NCI-H2196 treated with DMSO at 0.1 percent for 48 hours (cell line): ENCODE data around the gene IP6K1.
"Not testable (repeated sequence)": the region's sequence is repeated elsewhere in the genome, so short reads cannot be mapped to it uniquely, and the experiment has no call there.

Source experiments
- DNase-seq: peaks from one replicate; lab custom pipeline; 2025; ENCODE audit not compliant: unreplicated experiment; lab: John Stamatoyannopoulos, UW

Gene IP6K1

DNA sequence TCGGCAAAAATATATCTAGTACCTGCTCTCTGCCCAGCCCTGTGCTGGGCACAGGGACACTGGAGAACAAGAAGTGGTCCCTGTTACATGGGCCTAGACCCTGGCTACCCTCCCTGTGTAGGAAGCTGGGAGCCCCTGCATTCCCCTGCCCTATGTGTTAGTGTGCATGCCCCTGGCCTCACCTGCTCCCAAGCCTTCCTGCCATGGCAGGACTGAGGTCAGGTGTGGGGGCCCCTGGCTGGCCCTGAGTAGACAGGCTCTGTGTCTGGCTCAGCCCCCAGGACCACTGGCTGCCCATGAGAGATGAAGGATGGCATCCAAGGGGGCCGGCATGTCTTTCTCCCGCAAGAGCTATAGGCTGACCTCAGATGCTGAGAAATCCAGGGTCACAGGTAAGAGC lies 95.5 kb downstream of the IP6K1 start:
- not testable (repeated sequence) for DNase-seq

DNA sequence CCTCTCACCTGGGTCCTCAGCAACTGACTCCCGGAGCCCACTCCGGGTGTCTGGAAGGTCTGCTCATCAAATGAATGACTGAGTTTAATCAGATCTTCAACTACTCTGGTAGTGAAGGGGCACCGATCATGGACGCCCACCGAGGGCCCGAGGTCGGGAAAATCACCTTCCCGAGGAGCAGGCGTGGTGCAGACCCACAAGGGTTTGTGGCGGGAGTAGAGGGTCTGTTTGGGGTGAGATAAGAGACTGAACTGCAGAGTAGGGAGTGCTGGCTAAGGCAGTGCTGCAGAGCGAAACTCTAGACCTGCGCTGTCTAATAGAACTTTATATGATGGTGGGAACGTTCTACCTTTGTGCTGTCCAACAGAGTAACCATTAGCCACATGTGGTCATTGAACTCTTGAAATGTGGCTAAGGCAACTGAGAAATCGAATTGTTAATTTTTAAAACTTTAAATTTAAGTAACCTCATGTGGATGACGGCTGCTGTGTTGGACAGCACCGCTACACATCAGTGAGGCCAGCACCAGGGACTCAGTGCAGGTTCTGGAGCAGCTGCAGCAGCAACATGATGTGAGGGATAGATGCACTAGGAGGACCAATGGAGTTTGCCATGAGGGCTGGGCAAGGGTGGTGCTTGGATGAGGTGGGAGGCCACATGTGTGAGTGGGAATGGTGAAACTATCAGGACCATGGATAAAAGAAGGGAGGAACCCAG lies 96.3 kb downstream of the IP6K1 start:
- not testable (repeated sequence) for DNase-seq

DNA sequence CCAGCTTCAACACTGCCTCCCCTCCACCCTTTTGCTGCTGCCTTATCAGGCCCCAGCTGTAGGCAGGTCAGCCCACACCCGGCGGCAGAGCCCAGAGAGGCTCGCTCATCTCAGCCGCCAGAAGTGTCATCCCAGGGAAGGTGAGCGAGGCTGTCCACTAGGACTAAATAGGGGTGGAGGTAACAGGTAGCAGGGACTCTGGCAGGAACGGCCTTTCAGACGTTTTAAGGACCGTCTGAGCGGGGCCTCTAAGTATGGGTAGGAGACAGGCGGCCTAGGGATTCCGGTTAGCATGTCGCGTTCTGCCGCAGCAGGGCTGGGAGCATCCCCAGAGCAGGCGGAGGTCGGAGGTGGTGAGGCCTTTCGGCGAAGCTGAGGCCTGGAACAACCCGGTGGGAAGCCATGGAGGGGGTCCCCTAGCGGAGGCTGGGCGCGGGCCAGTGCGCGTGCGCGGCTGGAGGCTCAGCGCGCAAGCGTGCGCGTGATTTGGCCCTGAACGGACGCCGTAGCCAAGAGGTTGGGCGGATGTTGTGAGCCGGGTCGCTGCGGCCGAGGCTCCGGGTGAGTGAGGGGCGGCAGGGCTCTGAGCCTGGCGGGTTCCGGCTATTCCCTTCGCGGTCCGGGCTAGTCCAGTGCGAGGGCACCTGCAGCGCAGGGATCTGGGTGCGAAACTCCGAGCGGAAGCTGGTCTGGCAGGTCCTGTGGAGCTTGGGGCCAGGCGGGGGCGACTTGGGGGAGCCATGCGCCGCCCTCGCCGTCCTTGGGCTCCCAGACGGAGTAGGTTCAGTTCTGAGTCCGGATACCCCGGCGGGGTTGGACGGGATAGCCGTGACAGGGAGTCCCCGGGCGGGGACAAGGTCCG lies 97.1 kb downstream of the IP6K1 start, which contains the start of the genes MST1 and RNF123:
TSS of gene MST1 (minus strand) at position 429 of the 862 bp plus-strand sequence. CDS start 783 bp downstream, outside the sequence.
TSS of gene RNF123 (plus strand) at position 512 of the 862 bp plus-strand sequence. CDS start 1,609 bp downstream, outside the sequence.
- DNase-seq = no peak

DNA sequence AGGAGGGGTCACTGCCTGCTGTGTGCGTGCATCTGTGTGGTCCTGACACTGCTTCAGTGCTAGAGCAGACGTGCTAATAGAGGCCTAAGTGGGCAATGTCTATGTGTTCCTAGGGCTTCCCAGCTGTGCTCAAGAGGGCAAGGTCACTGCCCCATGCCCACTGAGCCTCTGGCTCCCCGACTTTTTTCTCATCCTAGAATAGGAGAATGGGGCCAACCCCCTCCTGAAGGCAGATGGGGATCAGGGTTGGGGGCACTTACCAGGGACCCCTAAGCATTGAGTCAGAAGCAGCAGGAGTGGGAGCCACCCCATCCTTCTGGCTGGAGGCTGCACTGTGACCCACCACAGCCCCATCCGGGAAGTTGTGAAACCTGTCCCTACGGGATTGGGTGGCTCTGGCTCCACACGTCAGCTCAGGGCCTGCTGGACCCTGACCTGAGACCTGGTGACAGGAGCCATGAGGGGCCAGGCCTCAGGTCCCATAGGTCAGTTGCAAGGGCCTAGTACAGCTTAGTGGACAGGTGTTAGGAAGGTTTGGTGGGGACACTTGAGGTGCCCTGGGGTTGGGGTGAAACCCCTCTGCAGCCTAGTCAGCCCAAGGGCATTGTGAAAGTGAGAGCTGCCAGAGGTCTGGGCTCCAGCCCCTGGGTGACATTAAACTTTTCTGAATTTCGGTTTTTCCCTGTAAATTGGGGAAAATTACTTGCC lies 97.8 kb downstream of the IP6K1 start:
- not testable (repeated sequence) for DNase-seq

DNA sequence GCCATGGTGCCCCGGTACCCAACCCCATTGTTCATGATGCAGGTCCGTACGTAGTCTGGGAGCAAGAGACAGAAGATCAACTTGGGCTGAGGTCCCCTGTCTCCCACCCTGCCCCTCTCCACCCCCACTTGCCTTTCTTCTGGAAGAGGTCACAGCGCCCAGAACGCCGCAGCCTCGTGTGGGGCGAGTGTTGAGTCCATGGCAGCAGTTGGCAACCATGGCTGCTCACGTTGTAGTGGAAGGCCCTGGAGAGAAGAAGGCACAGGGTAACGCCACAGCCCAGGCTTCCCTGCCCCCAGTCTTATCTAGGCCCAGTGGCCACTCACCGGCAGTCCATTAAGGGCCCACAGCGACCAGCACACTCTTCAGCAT lies 98.9 kb downstream of the IP6K1 start:
- not testable (repeated sequence) for DNase-seq

DNA sequence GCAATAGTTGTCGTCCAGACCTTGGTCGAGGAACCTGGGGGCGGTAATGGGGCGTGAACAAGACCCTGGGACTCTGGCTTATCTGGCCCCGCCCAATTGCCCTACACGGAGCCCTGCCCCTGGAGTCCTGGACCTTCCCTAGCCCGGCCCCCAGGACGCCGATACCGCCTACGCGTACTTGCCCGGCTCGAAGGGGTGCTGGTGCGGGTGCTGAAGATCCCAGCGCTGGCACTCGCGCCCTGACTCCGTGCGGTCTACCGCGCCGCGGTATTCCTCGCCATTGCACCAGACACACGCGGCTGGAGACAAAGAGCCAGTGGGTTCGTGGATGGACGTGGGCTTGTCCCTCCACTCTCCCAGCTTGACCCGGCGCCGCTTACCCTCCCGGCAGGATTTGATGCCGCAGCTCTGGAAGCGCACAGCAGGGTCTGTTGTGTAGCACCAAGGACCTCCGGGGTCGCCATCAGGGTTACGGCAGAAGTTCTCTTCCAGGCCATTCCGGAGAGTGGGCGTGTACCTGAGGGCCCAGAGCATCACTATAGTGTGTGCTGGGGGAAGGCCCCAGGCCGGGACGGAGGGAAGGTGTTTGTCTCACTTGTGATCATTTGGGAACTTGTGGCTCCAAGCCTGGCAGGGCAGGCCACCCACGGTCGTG lies 99.4 kb downstream of the IP6K1 start:
- DNase-seq = not testable (repeated sequence)

DNA sequence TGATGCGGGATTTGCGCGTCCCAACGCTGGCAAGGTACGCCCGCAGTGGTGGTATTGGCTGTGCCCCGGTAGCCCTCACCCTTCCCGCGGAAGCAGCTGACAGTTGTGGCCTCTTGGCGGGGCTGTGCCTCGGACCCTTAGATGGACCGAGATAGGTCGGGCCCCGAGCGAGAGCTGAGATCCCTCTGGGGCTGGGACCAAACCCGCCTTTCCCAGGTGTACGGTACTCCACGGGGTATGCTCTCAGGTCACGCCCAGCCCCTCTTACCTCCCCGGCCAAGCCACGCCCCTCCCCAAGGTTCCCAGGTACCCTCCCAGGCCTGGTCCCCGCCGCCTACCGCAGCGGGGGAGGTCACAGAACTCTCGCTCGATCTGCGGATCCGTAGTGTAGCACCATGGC lies 100.0 kb downstream of the IP6K1 start:
- not testable (repeated sequence) for DNase-seq

DNA sequence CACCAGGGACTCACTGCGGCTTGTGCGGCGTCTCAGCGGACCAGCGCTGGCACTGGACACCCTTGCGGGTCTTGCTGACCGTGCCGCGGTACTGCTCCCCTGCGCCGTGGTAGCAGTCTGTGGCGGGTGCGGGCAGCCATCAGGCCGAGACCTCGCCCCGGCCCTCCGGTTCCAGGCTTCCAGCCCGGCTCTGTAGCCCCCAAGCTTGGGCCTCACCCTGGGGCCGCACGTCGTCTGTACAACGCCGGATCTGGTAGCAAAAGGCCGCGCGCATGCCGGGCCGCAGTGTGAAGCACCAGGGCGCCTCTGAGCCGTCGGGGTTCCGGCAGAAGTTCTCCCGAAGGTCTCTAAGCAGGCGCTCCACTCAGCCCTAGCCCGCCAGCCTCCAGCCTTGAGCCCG lies 100.5 kb downstream of the IP6K1 start:
- DNase-seq = not testable (repeated sequence)

DNA sequence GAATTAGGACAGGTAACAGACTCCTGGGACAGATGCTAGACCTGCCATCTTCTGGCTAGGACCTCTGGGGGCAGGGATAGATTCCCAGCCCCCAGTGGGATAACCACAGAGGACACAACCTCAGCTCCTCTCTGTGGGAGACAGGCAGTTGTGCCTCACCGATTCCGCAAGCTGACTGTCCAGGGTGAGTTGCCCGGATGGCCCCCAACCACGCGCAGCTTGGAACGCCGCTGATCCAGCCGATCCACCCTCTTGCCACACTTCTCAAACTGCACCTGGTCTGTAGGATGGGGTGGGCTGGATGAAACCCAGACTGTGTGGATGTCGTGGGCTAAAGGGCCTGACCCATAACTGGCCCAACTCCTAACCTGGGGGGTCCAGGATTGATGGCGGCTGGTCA lies 101.2 kb downstream of the IP6K1 start:
- DNase-seq = not testable (repeated sequence)

DNA sequence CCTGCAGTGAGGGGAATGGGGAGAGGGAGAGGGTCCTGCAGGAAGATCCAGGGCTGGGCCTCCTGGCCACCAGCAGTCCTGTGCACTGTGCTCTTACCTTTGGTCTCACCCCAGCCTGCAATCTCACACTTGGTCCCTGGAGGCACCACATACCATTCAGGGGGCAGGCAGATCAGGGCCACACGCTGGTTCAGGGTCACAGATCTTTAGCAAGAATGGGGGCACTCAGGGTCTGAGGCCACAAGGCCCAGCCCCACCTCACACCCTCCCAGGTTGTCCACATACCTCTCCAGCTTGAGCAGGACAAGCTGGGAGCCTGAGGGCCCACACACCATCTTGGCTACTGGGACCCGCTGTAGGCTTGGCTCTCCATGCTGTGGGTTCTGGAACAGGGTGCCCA lies 101.9 kb downstream of the IP6K1 start:
- not testable (repeated sequence) for DNase-seq

DNA sequence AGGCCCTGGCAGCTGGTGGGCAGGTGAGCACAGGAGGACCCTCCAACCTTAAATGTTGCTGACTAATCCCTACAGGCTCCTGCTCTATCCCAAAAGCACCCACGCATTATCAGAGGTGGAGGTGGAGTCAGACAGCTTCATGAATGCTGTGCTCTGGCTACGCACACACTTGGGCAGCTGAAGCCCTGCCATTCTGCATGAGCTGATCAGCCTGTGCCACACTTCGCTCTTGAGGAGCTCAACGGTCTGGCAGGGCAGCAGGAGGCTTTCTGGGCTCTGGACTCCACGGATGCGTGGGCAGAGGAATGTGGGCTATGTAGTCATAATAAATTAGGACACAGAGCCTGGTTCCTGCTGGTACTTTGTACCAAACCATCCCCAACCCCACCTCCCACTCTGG lies 103.2 kb downstream of the IP6K1 start:
- DNase-seq = no peak

DNA sequence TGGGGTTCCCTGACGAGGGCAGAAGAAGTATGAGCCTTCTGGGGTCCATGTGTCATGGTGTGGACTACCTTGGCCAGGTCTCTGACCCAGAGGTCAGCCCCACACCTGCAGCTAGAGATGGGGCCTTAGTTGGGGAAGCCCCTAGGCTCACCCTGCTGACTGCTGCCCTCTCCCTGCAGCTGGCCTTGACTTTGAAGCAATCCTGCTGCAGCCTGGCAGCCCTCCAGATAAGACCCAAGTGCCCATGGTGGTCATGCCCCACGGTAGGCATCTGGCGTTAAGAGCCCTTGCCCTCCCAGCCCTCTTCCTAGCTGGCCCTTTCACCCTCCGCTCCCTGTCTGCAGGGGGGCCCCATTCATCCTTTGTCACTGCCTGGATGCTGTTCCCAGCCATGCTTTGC lies 104.8 kb downstream of the IP6K1 start:
- no peak for DNase-seq

DNA sequence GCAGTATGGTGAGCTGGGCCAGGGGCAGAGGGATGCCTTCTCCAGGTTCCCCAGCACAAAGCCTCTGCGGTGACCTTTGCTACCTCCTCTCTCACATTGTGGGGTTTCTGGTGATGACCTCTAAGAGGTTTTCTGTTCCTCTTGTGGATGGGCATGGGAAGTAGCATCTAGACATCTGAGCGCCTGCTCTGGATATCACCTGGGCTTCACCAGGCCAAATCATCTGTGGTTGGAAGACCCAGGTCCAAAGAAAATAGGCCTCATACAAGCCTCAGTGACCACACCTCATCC lies 105.2 kb downstream of the IP6K1 start:
- no peak for DNase-seq

DNA sequence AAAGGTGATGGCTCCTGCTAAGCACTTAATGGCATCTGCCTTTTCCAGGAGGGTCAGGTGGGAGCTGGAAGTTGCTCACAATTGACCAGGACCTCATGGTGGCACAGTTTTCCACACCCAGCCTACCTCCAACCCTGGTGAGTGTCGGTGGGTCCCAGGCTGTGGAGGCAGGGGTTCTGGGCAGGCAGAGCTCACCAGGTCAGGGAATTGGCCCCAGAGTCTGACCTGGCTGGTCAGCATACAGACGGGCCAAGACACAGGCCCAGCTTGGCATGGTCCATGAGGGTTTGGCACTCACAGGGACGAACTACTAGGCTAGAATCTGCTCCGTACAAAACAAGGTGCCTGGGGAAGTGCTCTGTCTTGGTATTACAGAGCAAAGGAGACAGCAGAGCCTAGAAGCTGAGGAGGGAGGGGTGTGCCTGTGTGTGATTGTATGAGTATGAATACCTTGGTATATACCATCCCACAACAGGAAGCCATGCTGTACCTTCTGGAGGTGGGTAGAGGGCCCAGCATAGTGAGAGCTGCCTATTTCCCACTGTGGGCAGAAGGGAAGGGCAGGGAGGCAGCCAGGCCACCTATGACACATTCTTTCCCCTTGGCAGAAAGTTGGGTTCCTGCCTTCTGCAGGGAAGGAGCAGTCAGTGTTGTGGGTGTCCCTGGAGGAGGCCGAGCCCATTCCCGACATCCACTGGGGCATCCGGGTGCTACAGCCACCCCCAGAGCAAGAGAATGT lies 105.7 kb downstream of the IP6K1 start:
- DNase-seq = no peak

DNA sequence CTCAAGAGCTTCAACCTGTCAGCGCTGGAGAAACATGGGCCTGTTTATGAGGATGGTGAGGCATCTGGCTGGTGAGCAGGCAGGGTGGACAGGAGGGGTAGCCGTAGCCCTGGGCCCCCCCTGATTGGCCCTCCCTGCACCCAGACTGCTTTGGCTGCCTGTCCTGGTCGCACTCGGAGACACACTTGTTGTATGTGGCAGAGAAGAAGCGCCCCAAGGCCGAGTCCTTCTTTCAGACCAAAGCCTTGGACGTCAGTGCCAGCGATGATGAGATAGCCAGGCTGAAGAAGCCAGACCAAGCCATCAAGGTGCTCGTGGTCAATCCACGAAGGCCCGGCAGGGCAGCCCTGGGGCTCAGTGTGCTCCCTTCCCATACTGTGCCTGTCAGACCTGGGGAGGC lies 110.4 kb downstream of the IP6K1 start:
- DNase-seq = no peak

DNA sequence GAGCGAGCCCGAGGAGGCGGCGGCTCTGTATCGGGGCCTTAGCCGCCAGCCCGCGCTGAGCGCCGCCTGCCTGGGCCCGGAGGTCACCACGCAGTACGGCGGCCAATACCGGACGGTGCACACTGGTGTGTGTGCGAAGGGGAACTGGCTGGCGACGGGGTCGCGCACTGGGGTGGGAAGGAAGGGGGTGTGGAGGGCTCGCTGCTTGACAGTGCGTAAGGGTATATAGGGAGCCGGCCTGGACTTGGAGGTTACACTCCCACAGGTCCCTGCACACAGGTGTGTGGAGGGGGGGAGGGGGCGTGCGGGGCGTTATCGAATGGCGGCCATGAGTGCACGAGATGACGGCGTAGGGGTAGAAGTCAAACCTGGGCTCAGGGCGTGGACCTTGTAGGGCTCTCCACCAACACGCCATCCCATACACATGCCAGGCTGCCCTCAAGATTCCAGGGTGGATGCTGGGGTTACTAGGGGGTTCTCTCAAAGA lies 111.8 kb downstream of the IP6K1 start:
- DNase-seq = no peak
